ENCODE data around the gene TLL2.

The TLL2 gene

DNA sequence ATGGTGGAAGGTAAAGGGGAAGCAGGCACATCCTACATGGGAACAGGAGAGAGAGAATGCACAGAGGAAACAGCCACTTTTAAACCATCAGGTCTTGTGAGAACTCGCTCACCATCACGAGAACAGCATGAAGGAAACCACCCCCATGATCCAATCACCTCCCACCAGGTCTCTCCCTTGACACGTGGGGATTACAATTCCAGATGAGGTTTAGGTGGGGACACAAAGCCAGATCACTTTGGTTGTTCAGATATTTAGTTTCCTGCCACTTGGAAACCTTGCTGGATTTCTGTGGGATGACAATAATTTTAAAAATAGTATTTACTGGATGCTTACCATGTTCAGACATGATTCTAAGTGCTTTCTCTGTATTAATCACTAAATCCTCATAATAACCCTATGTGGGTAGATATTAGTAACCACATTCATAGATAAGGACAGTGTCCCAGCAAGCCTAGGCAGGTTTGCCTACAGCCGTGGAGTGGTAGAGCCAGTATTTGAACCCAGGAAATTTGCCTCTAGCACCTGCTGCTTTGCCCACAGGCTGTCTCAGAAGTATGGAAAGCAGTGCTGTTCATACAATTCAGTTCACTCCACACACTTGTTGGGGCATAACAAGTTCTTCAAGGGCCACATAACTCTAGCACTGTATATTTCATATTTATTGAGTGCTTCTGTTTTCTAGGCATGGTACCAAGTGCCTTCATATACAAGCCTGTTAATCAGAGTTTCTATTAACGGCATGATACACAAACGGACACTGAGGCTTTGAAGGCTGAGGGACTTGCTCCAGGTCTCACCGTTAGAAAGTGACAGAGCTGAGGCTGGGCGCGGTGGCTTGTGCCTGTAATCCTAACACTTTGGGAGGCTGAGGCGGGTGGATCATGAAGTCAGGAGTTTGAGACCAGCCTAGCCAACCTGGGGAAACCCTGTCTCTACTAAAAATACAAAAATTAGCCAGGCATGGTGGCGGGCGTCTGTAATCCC, 8.3 kb downstream of the TLL2 start:
- DNase-seq: no peak

DNA sequence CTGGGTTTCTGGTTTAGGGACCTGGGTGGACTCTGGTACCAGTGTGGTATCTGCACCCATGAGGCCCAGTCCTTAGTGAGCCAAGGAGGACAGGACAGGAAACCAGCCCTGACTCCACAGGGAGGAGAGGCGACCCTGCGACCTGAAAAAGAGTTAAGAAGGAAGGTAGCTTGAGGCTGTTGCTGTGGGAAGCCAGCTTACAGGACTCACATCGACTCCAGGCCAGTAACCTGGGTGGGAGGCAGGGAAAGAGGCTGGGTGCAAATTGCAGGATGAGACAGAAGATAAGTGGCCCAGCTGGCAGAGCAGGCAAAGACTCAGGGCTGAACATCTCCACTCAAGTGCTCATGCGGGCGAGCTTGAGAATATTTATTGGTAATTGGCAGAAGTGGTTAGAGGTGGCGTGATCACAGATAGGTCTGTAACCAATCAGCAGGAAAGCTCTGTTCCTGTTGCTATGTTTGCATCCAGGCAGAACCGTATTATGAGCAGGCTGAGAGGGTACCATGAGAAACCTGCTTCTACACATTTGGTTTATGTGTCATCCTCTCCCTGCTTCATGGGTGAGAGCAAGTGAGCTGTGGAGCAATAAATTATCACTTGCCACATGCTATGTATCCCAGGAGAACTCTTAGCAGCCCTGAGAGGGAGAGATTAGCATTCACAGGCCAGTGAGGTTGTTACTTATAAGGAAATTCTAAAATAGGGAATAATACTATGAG, 11.0 kb downstream of the TLL2 start:
- DNase-seq: no peak

DNA sequence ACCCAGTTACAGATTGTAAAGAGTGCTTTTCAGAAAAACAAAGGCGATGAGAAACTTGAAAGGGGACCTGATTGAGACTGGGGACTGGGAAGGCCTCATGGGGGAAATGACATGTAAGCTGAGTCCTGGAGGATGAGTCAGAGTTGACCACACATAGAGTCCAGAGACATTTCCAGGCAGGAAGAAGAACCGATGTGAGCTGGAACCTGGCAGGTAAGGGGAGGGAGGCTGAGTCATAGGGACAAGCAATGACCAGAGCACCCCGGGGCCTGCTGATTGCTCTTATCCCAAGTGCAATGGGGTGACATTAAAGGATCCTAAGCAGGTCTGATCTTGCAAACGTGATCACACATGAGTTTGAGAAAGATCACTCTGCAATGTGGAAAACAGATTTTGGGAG, 11.7 kb downstream of the TLL2 start:
- no peak for DNase-seq

DNA sequence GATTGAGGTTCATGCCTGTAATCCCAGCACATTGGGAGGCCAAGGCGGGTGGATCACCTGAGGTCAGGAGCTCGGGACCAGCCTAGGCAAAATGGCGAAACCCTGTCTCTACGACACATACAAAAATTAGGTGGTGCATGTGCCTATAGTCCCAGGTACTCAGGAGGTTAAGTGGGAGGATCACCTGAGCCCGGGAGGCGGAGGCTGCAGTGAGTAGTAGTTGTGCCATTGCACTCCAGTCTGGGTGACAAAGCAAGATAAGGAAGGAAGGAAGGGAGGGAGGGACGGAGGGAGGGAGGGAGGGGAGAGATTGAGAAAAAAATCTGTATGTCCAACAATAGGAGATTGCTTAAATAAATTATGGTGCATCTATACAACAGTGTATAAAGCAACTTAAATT, 13.2 kb downstream of the TLL2 start:
- DNase-seq: no peak

DNA sequence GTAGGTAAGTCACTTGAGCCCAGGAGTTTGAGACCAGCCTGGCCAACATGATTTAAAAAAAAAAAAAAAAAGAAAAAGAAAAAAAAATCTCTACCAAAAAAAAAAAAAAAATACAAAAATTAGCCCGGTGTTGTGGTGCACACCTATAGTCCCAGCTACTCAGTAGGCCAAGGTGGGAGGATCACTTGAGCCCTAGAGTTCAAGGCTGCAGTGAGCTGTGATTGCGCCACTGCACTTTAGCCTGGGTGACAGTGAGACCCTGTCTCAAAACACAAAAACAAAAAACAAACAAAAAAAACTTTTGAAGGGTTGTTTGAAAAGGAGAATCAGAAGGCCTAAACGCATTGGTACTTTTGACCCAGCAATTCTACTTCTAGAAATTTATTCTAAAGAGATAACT, 13.7 kb downstream of the TLL2 start:
- no peak for DNase-seq

DNA sequence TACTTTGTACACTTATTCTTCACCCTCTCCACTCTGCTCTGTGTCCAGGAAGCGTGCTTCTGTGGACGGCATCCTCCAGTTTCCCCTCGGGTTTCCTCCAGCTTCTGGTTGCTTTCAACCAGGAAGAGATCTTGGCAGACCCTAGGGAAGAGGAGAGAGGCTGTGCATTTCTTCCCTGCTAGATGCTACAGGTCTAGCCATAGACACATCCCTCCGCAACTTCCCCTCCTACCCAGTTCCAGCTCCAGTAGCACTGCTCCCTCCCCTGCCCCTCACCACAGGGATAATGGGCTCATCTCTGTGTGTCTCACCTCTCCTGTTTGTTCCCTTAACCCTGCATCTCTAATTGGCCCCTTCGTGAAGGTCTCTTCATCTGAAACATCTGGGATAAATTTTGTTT, 16.3 kb downstream of the TLL2 start:
- no peak for DNase-seq

DNA sequence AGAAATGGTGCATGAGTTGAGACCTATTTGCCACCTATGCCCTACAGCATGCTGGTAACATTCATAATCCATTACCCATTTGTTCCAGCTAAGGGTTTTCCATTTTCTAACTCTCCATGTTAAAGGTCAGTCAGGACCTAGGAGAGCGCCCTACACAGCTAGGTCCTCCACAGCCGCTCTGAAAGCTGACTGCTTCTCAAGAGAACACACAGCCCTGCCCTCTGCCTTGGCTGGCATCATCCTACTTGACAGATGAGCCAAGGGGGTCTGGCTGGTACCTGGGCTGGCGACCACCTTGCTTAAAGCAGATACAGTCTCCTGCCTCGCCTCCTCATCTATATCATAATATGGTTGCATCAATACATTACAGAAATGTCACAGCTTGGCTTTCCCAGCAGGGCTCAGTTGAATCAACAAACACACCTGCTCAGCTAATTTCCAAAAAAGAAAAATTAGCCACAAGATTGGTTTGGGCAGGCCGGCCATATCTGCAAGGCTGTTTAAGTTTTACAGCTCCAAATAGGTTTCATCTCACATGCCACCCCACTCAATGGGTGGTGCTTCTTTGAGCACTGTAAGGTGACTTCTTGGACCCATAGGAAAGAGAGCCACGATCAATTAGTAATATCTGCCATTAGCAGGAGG, 17.3 kb downstream of the TLL2 start:
- no peak for DNase-seq

DNA sequence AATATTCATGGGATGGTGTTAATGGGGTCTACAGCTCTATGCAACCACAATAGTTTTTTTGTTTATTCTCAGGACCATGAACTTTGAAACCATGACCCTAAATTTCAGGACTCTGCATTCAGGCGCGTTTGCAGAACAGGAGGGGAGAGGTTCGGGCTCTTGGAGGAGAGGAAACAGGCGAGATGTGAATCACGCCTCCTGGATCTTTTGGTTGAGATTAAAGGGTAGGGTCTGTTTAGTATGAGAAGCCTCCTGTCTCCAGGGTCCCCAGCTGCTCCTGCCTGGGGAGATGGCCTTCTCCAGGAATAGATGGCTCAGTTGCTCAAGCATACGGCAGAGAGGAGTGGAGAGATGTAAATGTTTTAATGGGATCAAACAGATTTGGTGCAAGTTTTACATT, 18.2 kb downstream of the TLL2 start:
- no peak for DNase-seq

DNA sequence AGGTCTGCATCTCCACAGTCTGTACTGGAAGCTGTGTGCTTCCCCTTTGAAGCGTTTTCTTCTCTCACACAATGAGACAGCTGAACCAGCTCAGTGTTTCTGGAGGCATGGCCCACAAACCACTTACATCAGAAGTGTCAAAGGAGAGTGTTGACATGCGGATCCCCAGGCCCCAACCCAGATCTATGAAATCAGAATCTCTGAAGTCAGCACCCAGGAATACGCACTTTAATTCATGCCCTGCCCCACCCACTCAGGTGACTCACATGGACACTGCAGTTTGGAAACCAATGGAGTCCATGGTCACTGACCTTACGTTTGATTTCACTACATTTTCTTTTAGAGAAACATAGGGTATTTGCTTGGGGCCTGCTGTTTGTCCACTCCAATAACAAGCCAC, 19.0 kb downstream of the TLL2 start:
- no peak for DNase-seq

DNA sequence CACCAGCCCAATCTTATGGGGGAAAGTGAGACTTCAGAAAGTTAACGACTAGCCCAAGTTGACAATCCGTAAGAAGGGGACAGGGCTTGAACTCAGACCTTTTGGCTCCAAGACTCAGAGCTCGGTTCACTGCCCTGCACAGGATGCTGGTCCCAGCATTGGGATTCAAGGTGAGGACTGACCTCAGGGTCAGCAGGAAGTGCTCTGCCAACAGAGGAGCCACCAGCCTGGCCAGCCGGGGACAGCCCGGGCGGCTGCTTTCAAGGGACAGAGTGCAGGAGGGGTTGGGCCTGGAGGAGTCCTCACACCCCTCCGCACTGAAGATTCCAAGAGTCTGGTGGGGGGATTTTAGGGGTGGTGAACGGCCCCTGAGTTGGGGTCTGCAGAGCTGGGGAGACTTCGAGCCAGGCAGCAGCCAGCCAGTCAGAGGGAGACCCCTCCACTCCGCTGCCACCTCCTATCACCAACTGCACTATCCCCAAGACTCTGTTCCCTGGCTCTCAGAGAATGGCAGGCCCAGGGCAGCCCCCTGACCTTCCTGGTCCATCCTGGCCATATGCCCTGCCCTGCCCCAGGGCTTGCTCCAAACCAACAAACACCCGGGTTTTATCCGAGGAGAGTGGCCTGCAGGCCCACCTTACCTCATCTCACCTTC, 19.7 kb downstream of the TLL2 start:
- DNase-seq: no peak

DNA sequence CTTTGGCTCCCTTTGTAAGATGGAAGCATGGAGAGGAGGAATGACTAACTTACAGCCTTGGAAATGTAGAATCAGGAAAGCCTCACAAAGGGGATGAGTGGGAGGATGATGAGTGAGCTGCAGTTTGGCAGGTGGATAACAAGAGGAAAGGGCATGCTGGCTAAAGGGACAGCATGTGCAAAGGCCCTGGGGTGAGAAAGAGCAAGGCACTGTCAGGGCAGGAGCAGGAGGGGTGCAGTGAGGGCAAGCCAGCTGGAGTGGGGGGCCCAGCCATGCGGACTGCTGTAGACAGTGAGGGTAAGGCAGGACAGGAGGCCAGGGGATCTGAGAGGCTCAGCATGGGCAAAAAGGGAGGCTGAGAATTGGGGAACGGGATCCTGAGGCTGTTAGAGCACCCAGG, 20.5 kb downstream of the TLL2 start:
- no peak for DNase-seq

DNA sequence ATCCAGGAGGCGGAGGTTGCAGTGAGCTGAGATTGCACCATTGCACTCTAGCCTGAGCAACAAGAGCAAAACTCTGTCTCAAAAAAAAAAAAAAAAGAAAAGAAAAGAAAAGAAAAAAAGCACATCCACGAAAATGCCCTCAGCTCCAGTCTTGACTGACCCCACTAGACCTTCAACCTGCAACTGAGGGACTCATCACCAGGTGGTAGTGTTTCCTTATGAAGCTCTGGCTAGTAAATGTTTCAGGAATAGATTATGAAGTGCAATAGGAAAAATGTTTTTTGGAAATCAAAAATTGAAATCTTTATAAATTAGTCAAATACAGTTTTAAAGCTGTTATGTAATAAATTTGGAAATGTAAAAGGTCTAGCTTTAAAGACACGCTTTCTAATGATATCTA, 22.4 kb downstream of the TLL2 start:
- no peak for DNase-seq

DNA sequence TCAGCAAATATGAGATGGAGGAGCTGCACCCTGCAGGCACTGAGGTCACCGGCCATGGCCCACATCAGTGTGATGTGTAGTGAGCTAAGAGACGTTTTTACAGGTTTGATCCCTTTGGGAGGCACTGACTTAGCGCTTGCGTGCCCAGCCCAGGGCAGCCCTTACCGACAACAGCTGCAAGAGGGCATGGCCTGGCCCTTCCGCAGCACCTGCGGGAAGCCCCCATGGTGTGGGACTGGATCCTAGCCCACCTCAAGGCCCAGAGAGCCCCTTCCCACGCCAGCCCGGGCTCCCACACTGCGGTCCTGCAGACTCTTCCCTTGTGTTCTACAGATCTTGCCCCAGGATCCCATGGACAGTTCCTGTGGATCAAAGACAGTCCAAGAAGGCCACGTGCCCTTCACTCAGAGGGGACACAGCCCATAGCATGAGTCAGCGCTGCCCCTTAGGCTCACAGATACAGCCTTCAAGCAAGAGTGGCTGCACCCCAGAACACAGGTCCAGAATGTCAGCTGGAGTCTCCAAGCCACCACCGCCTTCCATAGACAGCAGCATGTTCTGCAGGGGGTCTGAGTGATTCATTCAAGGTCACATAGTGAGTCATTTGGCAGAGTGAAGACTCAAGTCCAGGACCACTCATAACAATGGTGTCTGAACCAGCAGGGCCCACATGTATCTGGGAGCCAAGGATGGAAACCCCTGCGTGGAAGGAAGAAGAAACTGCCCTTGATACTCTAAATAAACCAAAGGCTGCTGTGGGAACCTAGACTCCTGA, 25.4 kb downstream of the TLL2 start:
- no peak for DNase-seq

DNA sequence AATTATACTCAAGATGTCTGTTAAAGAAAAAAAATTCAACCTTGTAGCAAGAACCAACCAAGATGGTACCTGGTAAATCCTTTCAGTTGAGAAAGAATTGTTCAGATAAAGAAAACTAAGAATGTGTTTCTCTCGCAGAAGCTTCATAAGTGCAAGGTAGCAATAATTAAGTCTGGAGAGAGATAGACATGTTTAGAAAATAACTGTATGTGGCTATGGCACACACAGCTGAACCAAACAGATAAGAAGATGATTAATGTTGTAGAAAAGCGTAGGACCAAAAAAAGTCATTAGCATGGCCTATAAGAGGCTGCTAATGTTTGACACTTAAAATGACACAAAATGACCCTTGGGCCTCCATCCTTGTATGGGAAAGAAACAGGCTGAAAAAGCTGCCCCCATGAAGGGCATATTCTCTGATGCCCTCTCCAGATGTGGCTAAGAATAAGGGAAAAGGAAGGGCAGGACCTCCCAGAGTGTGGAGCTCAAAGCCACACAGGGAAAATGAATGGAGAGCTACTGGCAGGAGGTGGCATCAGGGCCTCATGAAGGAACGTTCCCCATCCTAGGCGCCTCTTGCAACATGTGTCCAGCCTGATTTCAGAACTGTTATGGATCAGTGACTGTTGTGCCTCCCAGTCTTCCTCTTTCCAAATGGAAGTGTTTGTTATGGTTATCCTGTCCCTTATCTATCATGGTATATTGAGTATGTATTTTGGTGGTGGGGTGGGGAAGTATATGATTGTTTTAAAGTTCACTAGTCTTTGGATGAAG, 30.7 kb downstream of the TLL2 start:
- no peak for DNase-seq

DNA sequence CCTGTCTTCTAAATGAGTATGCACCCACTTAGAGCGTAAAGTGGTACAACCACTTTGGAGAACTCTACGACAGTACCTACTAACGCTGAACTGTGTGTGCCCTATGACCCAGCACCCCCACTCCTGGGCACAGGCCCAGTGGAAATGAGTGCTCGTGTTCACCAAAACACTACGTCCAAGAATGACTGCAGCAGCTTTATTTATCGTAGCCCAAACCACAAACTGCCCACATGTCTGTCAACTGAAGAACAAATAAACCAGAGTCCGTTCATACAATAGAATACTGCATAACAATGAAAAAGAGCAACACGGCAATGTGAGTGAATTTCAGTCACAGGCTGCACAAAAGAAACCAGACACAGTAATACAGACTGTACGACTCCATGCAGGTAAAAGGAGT, 35.4 kb downstream of the TLL2 start:
- DNase-seq: no peak

DNA sequence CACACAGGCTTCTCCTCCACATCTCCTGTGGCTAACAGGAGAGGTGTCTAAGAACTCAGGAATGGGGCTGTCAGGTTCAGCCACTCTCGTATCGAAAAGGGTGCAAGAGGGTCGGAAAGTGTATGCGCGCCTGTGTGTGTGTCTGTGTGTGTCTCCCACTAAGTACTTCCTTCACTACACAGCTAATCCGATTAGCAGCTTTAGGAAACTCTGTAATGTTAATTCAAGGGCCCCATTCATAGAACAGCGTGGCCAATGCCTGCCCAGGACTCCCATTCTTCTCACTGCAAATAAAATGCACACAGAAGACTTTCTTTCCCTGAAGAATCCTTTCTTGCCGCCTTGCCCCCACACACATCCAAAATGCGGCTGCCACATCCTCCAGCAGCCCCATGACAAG, 39.9 kb downstream of the TLL2 start:
- DNase-seq: no peak

DNA sequence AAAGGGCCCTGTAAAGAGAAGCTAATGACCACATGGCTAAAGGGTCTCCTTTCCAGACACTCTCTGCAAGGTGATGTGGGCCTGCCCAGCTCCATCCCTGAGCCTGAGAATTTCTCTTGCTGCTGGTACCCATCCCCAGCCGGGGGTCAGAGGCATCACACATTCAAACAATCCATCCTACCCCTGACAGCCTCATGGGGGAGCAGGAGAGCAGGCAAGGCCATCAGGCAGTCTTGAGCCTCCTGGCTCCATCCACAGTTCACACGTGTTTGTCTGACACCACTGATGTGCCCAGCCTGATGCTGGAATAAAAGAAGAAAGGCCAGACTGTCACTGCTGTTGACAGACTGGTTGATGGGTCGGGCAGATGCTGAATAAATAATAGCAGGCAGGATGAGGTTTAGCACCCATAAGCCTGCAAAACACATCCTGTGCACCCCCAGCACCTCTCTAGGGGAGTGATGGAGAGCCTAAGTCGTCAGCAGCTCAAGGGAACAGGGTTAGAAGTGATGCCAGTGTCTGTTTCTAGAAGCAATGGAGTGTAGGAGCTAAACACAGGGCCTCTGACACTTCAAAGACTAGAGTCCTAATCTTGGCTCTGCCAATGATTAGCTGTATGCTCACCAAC, 43.5 kb downstream of the TLL2 start:
- no peak for DNase-seq

DNA sequence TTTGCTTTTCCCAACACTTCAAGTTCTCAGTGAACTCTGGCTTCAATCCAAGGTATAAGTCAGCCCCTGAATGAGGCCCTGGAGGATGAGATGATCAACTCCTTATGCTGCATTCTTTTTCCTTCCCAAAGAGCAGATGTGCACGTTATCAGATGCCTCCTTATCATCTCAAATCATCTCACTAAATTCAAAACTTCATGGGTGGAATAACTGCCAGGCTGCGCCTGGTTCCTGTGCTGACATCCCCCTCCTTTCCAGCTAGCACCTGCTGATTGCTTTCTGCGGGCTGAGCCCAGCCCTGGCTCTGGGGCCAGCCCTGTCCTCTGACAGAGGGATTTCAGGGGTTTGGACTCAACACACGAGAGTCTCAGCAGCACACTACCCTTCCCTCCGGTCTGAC, 44.9 kb downstream of the TLL2 start:
- no peak for DNase-seq

DNA sequence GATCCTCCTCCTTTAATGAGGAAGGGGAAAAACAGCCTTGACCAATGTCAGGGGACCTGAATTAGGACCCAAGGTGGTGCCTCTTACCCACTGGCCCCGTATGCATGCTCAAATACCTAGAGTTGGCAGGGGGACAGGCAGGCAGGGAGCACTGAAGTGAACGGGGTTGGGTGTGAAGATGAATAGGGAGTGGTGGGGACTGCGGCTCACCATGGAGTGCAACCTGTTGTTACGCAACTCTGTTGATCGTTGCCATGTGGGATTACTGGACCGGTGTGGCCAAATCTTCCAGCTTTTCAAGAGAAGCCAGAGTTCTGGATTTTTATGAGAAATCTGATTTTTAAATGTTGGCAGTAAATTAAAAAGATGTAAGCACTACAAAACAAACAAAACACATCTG, 48.1 kb downstream of the TLL2 start:
- peak; percentile 21 for DNase-seq

DNA sequence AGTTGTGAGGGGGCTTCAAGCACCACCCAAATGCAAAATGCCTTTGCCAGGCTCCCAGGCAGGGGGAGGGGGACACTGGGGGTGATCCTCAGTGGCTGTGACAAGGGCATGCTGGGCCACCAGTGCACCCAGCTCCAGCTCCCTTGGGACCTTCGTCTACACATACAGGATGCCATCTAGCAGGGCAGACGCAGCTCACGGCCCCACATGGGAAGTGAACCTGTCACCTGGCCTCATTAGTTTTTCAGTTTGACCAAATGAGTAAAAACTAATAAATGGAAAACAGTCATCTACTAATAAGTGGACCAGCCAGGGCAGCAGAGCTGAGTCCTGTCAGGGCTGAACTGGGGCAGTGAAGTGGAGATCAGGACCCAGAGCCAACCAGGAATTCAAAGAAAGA, 50.2 kb downstream of the TLL2 start:
- peak; percentile 36 for DNase-seq

DNA sequence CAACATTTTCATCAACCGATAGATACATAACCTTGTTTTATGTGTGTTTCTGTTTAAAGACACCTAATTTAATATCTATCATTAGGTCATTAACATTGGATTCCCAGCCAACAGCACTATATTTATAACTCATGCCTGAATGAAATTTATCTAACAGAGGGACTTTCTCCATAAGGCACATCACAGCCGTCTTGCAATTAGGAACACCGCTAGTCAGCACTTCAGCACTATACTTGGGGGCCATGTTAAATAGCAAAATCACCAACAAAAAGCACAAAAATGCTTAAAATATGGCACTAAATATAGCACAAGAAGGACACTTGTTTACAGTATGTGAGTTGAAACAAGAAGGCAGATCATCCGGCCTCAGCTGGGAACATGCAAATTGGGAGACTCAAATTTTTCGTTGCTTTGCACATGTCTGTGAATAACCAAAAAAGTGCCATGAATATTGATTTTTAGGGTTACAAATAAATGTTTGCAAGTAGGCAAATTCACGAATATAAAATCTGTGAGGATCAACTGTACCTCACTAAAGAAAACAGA, 51.0 kb downstream of the TLL2 start:
- DNase-seq: no peak

All from right forelimb (tissue), 1 donor.